ENCODE data around the gene RNF208. TPM values are rescaled to one million over a fixed set of nuclear protein-coding genes. Genes with fewer than 3 reads are reported as not detected.
"Not testable (repeated sequence)": the region's sequence is repeated elsewhere in the genome, so short reads cannot be mapped to it uniquely, and the experiment has no call there.

Gene RNF208
- total and polyA plus RNA-seq, 4 donors = 2.0 to 66.6 (median 33.7) TPM

DNA sequence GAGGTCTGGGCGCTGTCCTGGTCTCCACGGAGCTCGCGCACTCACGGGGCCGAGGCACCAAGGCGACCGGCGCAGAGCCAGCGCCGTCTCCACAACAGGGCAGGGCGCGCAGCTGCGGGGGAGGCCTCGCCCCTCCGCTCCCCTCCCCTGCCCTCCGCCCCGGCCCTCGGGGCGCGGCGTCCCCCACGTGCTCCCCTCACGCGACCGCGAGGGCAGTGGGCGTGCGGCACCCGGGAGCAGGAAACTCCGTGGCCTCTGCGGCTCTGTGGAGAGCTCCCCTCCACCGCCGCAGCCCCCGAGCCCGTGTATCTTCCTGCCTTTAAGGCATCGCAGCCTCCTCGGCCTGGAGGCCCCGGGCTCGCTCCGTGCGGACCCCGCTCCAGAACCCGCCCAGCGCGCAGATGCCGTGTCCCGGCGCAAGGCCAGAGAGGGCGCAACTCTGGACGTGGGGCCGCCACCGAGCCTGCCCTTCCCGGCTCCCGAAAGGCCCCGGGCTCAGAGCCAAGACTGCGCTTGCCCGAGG, 18.3 kb upstream of the RNF208 start:
- H3K4me3 ChIP-seq (ENCODE audit: low read depth, low read length) = peak overlapping the region; percentile 61
- no peaks in the 10 kb centered on the region for H3K27me3 ChIP-seq (ENCODE audit: control insufficient read depth, insufficient read depth, low read length)
- peaks cover 84% of the 10 kb centered on the region for H3K4me1 ChIP-seq (ENCODE audit: control insufficient read depth, insufficient read depth, low read length)
- peak in 3 of 6 donors; percentile 63 to 91 (median 82) for DNase-seq (ENCODE audit: low read depth in 4 of 6, low spot score in 6 of 6)
- H3K36me3 ChIP-seq (ENCODE audit: control insufficient read depth, insufficient read depth, low read length) = peaks cover 64% of the 10 kb centered on the region
- H3K9me3 ChIP-seq (ENCODE audit: control insufficient read depth, insufficient read depth, low read length) = no peaks in the 10 kb centered on the region
- peak overlapping the region; percentile 95 for H3K27ac ChIP-seq (ENCODE audit: low read depth, low read length)
- WGBS (ENCODE audit: insufficient coverage) = 0% methylated on average over 58 of the region's 58 CpGs

DNA sequence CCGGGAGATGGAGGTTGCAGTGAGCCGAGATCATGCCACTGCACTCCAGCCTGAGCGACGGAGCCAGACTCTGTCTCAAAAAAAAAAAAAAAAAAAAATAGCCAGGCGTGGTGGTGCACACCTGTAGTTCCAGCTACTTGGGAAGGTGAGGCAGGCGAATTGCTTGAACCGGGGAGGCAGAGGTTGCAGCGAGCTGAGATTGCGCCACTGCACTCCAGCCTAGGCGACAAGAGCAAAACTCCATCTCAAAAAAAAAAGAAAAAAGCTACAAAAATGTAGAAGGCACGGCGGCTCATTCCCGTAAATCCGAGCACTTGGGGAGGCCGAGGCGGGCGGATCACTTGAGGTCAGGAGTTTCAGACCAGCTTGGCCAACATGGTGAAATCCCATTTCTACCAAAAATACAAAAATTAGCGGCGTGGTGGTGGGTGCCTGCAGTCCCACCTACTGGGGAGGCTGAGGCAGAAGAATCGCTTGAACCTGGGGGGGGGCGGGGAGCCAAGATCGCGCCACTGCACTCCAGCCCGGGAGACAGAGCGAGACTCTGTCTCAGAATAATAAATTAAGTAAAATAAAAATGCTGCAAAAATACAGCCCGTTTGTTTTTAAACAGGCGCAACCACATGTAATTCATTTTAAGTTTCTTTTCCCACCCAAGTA, 17.6 kb upstream of the RNF208 start:
- WGBS (ENCODE audit: insufficient coverage) = 47% methylated on average over 3 of the region's 27 CpGs

DNA sequence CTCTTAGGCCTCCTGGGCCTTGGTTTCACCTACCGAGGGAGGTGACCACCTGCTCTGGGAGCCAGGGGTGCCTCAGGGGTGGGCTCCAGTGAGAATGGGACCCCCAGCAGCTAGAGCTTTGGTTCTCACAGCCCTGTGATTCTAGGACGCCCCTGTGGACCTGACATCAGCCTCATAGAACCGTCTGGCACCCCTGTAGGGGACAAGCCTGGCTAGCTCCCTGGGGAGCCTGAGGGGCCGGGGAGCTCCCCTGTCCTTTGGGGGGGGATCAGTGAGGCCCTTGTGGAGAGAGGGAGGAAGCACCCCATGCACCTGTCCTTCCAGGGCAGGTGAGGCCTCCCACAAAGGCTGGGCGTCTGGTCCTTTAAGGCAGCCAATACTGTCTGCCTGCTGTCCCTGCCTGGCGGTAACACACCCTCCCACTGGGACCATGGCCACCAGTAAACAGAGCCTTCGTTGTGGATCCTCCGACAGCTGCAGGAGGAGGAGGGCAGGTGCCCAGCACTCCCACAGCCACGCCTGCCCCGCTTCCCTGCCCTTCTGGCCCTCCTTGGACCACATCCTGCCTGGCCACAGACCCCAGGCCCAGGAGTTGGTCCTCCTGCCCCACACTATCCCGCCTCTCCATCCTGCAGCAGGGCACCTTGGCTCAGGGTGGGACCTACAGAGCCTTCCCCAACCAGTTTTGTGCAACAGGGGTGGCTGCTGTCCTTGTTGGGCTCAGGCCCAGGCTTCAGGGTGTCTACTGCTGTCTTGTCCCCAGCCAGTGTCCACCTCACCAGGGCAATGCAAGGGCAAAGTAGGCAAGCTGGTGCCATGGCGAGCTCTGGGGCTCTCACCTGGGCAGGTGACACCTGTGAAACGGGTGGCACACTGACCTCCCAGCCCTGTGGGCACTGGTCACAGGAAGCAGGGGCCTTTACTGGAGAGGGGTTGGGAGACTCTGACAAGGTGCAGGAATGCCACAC, 16.0 kb upstream of the RNF208 start:
- 50% methylated on average over 12 of the region's 13 CpGs for WGBS (ENCODE audit: insufficient coverage)

More for the DNA sequence above, 17.6 kb upstream of the RNF208 start:
- H3K27me3 ChIP-seq (ENCODE audit: control insufficient read depth, insufficient read depth, low read length); H3K9me3 ChIP-seq (ENCODE audit: control insufficient read depth, insufficient read depth, low read length); DNase-seq (ENCODE audit: low read depth in 4 of 6, low spot score in 6 of 6): not testable (repeated sequence)
- H3K4me1 ChIP-seq (ENCODE audit: control insufficient read depth, insufficient read depth, low read length) = peaks cover 81% of the 10 kb centered on the region
- peak overlapping the region; percentile 95 for H3K27ac ChIP-seq (ENCODE audit: low read depth, low read length)
- H3K36me3 ChIP-seq (ENCODE audit: control insufficient read depth, insufficient read depth, low read length) = peaks cover 64% of the 10 kb centered on the region
- H3K4me3 ChIP-seq (ENCODE audit: low read depth, low read length) = peak overlapping the region; percentile 61

DNA sequence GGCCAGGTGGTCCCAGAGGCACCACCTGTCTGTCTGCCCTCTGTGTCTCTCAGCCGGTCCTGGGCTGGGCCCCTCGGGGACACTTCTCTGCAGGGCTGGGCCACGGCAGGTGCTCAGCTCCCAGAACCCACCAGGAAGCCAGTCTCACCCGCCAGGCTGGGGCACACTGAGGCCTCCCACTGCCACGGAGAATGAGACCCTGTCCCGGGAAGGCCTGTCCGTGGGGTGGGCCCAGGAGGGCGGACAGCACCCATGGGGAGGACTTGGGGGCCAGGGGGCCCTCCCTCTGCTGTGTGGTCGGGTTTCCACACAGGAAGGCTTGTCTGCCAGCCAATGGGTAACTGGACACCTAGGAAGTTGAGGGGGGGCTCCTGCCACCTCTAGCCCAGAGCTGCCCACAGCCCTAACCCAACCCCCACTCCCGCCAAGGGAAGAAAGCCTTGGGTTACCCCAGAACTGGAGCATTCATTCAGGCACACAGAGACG, 14.9 kb upstream of the RNF208 start:
- peaks cover 54% of the 10 kb centered on the region for H3K4me1 ChIP-seq (ENCODE audit: control insufficient read depth, insufficient read depth, low read length)

More for the DNA sequence above, 16.0 kb upstream of the RNF208 start:
- DNase-seq (ENCODE audit: low read depth in 4 of 6, low spot score in 6 of 6) = peak in 2 of 6 donors; percentile 14 to 56
- Histone ChIP-seq H3K27ac (ENCODE audit: low read depth, low read length) (peak overlapping the region; percentile 61), H3K36me3 (ENCODE audit: control insufficient read depth, insufficient read depth, low read length) (peaks cover 53% of the 10 kb centered on the region), H3K4me1 (ENCODE audit: control insufficient read depth, insufficient read depth, low read length) (peaks cover 65% of the 10 kb centered on the region), H3K4me3 (ENCODE audit: low read depth, low read length) (no peak overlapping the region), H3K27me3 (ENCODE audit: control insufficient read depth, insufficient read depth, low read length) (no peaks in the 10 kb centered on the region), H3K9me3 (ENCODE audit: control insufficient read depth, insufficient read depth, low read length) (no peaks in the 10 kb centered on the region)

DNA sequence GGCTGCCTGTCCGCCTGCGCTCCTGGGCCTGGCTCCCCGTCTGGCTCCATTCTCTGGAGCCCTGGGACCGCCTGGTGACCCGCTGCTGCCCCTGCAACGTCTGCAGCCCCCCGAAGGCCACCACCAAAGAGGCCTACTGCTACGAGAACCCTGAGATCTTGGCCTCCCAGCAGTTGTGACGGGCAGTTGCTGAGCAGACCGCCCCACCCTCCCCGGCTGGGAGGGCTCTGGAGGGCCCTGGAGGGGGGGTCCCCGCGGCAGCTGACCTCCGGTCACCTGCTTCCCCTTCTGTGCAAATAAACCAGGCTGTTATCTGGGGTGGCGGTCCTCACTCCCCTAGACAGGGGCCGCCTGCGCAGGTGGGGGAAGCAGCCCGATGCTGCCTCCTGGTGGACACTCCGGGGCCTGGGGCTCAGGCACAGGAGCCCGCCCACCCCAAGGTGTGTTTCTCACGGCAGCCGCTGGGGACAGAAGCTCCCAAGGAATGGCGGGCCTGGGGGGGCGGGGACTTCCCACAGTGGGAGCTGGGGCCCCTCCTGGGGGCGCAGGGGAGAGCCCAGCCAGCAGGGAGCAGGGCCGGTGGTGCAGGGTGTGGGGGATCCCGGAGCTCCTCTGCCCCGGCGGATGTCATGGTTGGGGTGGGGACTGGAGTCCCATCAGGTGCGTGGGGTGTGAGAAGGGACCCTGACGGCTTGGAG, 14.3 kb upstream of the RNF208 start:
- Histone ChIP-seq H3K4me1 (ENCODE audit: control insufficient read depth, insufficient read depth, low read length) (peaks cover 52% of the 10 kb centered on the region), H3K4me3 (ENCODE audit: low read depth, low read length) (no peak overlapping the region), H3K27me3 (ENCODE audit: control insufficient read depth, insufficient read depth, low read length) (no peaks in the 10 kb centered on the region), H3K27ac (ENCODE audit: low read depth, low read length) (no peak overlapping the region), H3K9me3 (ENCODE audit: control insufficient read depth, insufficient read depth, low read length) (no peaks in the 10 kb centered on the region), H3K36me3 (ENCODE audit: control insufficient read depth, insufficient read depth, low read length) (peaks cover 43% of the 10 kb centered on the region)
- DNase-seq (ENCODE audit: low read depth in 4 of 6, low spot score in 6 of 6) = peak in 2 of 6 donors; percentile 82 to 83
- WGBS (ENCODE audit: insufficient coverage) = 14% methylated on average over 28 of the region's 31 CpGs

More for the DNA sequence above, 14.9 kb upstream of the RNF208 start:
- Histone ChIP-seq H3K27me3 (ENCODE audit: control insufficient read depth, insufficient read depth, low read length) (no peaks in the 10 kb centered on the region), H3K4me3 (ENCODE audit: low read depth, low read length) (no peak overlapping the region), H3K9me3 (ENCODE audit: control insufficient read depth, insufficient read depth, low read length) (no peaks in the 10 kb centered on the region), H3K36me3 (ENCODE audit: control insufficient read depth, insufficient read depth, low read length) (peaks cover 46% of the 10 kb centered on the region), H3K27ac (ENCODE audit: low read depth, low read length) (peak overlapping the region; percentile 58)
- WGBS (ENCODE audit: insufficient coverage) = 32% methylated on average over 10 of the region's 11 CpGs
- DNase-seq (ENCODE audit: low read depth in 4 of 6, low spot score in 6 of 6) = no peak

DNA sequence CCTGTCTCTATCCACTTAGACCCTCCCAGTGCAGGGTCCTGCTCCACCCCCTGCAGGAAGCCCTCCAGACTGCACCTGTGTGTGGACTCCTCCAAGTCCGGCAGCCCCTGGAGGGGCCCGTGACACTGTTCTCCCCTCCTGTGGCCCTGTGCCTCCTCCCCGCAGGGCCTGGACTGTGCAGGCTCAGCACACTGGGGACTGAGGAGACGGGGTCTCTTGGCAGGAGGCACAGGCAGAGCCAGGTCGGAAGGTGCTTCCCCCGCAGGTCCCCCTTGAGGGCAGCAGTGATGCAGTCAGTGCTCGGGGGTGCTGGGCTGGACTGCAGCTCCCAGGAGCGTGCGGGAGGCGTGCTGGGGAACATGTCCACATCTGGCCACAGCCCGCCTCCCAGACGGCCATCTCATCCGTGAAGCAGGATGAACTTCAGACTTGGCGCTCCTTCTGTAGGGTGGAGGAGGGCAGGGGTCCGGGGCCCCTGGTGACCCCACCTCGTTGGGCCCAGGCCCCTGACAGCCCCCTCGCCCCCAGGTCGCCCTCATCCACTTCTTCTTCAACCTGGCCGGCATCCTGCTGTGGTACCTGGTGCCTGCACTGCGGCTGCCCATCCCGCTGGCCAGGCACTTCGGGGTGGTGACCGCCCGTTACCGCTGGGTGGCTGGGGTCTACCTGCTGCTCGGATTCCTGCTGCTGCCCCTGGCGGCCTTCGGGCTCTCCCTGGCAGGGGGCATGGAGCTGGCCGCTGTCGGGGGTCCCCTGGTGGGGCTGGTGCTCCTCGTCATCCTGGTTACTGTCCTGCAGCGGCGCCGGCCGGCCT, 13.6 kb upstream of the RNF208 start:
- no peak overlapping the region for H3K27ac ChIP-seq (ENCODE audit: low read depth, low read length)
- peaks cover 43% of the 10 kb centered on the region for H3K36me3 ChIP-seq (ENCODE audit: control insufficient read depth, insufficient read depth, low read length)
- no peaks in the 10 kb centered on the region for H3K9me3 ChIP-seq (ENCODE audit: control insufficient read depth, insufficient read depth, low read length)
- H3K4me1 ChIP-seq (ENCODE audit: control insufficient read depth, insufficient read depth, low read length) = peaks cover 52% of the 10 kb centered on the region
- no peak overlapping the region for H3K4me3 ChIP-seq (ENCODE audit: low read depth, low read length)
- H3K27me3 ChIP-seq (ENCODE audit: control insufficient read depth, insufficient read depth, low read length) = no peaks in the 10 kb centered on the region
- no peak for DNase-seq (ENCODE audit: low read depth in 4 of 6, low spot score in 6 of 6)
- WGBS (ENCODE audit: insufficient coverage) = 75% methylated on average over 32 of the region's 35 CpGs

DNA sequence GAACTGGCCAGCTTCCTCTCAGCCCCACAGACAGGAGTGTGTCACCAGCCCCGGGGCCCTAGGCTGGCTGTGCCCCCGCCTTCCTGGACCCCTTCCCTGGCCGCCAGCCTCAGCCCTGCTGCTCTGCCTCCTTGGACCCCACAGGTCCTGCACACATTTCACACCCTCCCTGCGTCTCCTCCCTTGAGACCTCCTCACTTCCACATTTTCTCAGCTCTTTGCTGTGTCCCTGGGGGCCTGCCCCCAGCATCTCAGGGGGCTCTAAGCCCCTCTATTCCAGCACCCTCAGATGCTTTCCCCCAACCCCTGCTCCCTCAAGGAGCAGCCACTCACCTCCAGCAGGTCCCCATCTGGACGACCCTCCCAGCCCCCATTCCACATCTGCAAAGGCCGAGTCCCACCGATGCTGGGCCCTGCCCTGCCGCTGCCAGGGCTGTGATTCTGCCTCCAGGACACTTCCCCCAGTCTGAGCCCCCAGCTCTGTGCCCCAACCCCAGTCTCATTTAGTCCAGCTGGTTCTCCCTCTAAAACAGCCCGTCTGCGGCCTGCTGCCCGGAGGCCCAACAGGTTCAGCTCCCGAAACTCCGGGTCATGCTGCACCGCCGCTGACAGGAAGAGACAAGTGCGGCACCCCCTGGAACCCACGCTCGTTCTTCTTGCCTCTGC, 12.9 kb upstream of the RNF208 start:
- Histone ChIP-seq H3K27ac (ENCODE audit: low read depth, low read length) (no peak overlapping the region), H3K9me3 (ENCODE audit: control insufficient read depth, insufficient read depth, low read length) (no peaks in the 10 kb centered on the region), H3K36me3 (ENCODE audit: control insufficient read depth, insufficient read depth, low read length) (peaks cover 43% of the 10 kb centered on the region), H3K4me3 (ENCODE audit: low read depth, low read length) (no peak overlapping the region), H3K4me1 (ENCODE audit: control insufficient read depth, insufficient read depth, low read length) (peaks cover 49% of the 10 kb centered on the region), H3K27me3 (ENCODE audit: control insufficient read depth, insufficient read depth, low read length) (no peaks in the 10 kb centered on the region)
- no peak for DNase-seq (ENCODE audit: low read depth in 4 of 6, low spot score in 6 of 6)
- WGBS (ENCODE audit: insufficient coverage) = 82% methylated on average over 17 of the region's 18 CpGs

DNA sequence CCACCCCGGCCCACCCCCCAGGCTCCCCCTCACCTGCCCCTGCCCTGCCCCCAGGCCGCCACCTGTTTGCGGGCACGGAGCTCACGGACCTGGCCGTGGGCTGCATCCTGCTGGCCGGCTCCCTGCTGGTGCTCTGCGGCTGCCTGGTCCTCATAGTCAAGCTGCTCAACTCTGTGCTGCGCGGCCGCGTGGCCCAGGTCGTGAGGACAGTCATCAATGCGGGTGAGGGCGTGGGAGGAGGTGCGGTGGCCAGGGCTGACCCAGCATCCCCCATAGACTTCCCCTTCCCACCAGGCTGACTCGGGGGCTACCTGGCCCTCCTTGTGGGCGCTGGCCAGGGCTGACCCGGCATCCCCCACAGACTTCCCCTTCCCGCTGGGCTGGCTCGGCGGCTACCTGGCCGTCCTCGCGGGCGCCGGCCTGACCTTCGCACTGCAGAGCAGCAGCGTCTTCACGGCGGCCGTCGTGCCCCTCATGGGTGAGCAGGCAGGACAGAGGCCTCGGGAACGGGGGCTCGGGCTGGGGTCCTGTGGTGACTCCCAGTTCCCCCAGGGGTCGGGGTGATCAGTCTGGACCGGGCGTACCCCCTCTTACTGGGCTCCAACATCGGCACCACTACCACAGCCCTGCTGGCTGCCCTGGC, 12.1 kb upstream of the RNF208 start:
- peaks cover 42% of the 10 kb centered on the region for H3K4me1 ChIP-seq (ENCODE audit: control insufficient read depth, insufficient read depth, low read length)
- H3K36me3 ChIP-seq (ENCODE audit: control insufficient read depth, insufficient read depth, low read length) = peaks cover 43% of the 10 kb centered on the region
- no peak overlapping the region for H3K4me3 ChIP-seq (ENCODE audit: low read depth, low read length)
- WGBS (ENCODE audit: insufficient coverage) = 62% methylated on average over 37 of the region's 40 CpGs
- H3K27ac ChIP-seq (ENCODE audit: low read depth, low read length) = no peak overlapping the region
- no peak for DNase-seq (ENCODE audit: low read depth in 4 of 6, low spot score in 6 of 6)
- H3K9me3 ChIP-seq (ENCODE audit: control insufficient read depth, insufficient read depth, low read length) = no peaks in the 10 kb centered on the region
- no peaks in the 10 kb centered on the region for H3K27me3 ChIP-seq (ENCODE audit: control insufficient read depth, insufficient read depth, low read length)
